GM18505 (cell line): ENCODE results near the gene PNLDC1.

Source experiments
- ATAC-seq: cut with Tn5 transposase; IDR thresholded peaks from one replicate; pipeline ENCODE4 v1.9.1; 2021; ENCODE audit not compliant: unreplicated experiment
- POLR2A ChIP-seq: IDR thresholded peaks from 4 replicates; pipeline ENCODE4 v1.6.1; 2011; ENCODE audit warnings: borderline replicate concordance; ENCODE audit not compliant: insufficient read depth, insufficient read length; ENCODE audit errors: extremely low read depth

Gene PNLDC1

GRCh38 chr6:159761873-159762680 is 38.0 kb upstream of the PNLDC1 start, which contains the start of gene ACAT2:
TSS of gene ACAT2 (plus strand) at chr6:159762045. CDS start at chr6:159762088, 43 bp downstream.
- TF ChIP-seq POLR2A: peak; percentile 80
- ATAC-seq: peak; percentile 94

GRCh38 chr6:159762681-159763293 is 37.3 kb upstream of the PNLDC1 start:
- TF ChIP-seq POLR2A: no peak
- ATAC-seq: peak; percentile 3

DNA sequence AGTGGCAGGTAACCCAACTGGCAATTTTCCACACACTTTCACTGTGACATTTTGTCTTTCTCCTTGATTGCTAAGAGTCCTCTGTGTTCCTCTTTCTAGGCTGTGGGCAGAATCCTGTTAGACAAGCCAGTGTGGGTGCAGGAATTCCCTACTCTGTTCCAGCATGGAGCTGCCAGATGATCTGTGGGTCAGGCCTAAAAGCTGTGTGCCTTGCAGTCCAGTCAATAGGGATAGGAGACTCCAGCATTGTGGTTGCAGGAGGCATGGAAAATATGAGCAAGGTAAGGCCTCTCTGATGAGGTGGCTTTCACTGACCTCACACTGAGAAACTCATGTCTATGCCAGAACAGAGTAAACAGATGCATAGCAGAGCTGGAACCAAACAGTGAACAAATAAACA is 33.2 kb upstream of the PNLDC1 start:
- ATAC-seq: no peak

GRCh38 chr6:159769470-159769869 is 30.6 kb upstream of the PNLDC1 start:
- ATAC-seq: no peak
- TF ChIP-seq POLR2A: no peak

More for the DNA sequence above, 33.2 kb upstream of the PNLDC1 start:
- no peak for TF ChIP-seq POLR2A

DNA sequence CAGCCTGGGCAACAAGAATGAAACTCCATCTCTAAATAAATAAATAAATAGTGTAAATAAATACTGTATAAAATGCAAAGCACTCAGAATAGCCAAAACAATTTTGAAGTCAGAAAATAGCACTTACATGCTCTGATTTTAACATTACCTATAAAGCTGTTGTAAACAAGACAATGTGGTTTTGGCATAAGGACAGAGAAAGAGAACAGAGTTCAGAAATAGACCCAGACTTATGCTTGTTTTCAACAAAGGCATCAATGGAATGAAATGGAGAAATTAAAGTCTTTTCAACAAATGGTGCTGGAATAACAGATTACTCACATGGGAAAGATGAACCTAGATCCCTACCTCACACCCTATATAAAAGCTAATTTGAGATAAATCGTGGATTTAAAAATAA is 27.9 kb upstream of the PNLDC1 start:
- no peak for ATAC-seq

DNA sequence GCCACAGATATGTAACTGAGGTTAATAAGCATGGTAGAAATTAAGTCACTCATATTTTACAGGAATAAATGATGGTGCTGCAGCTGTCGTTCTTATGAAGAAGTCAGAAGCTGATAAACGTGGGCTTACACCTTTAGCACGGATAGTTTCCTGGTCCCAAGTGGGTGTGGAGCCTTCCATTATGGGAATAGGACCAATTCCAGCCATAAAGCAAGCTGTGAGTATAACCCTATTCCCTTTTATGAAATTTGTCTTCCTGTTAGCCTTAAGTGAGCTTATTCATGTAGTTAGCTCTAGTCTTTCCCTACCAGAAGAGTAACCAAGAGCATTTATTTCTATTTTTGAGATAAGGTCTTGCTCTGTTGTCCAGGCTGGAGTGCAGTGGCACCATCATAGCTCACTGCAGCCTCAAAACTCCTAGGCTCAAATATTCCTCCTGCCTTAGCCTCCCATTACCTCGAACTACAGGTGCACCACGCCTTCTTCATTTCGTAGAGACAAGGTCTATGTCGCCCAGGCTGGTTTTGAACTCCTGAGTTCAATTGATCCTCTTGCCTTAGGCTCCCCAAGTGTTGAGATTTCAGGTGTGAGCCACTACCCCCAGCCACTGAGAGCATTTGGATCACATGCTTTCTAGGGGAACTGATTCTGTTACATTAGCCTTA is 22.7 kb upstream of the PNLDC1 start:
- ATAC-seq: no peak
- TF ChIP-seq POLR2A: no peak

More for the DNA sequence above, 27.9 kb upstream of the PNLDC1 start:
- no peak for TF ChIP-seq POLR2A

DNA sequence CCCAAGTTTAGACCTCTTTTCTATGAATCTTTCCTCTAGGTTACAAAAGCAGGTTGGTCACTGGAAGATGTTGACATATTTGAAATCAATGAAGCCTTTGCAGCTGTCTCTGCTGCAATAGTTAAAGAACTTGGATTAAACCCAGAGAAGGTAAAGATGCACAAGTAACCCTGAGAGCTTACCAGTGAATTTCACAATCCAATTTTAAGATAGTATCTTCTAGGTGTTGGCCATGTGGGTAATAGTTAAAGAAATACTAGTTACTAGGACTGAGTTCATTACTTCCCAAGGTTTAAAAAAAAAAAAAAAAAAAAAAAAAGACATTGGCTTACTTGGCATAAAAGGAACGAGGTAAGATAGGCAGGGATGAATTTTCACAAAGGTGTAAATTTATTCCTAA is 21.9 kb upstream of the PNLDC1 start:
- TF ChIP-seq POLR2A: no peak
- ATAC-seq: no peak

GRCh38 chr6:159778542-159779103 is 21.5 kb upstream of the PNLDC1 start:
- no peak for ATAC-seq
- no peak for TF ChIP-seq POLR2A

- no peak for ATAC-seq
- TF ChIP-seq POLR2A: no peak
These were observed 11.8 kb upstream of the PNLDC1 start for GRCh38 chr6:159788276-159788675.

DNA sequence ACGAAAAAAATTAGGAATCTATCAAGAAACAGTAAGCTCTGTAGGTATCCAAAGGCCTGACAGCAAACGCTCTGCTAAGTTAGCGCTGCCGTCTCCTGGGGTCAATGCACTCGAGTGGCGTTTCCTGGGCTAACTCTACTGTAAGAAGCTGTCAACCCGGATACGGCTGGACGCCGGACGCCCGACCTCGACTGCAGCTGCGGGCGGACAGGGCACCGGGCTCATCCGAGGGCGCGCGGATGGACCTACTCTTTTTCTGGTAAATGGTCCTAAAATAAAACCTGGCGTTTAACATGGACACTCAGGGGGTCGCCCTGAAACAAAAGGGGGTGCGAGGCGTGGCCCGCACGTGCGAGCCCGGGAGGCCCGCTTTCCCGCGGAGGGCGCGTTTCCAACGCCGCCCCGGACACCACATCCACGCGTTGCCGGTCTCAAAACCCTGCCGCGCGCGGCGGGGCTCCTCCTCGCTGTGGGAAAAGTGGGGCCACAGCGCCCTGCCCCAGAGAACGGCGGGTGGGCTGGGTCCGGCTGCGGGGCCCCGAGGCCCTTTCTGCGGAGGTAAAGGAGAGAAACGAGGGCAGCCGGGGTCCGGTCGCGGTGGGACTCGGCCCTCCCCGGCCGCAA is 11.2 kb upstream of the PNLDC1 start:
- peak; percentile 4 for ATAC-seq
- no peak for TF ChIP-seq POLR2A

DNA sequence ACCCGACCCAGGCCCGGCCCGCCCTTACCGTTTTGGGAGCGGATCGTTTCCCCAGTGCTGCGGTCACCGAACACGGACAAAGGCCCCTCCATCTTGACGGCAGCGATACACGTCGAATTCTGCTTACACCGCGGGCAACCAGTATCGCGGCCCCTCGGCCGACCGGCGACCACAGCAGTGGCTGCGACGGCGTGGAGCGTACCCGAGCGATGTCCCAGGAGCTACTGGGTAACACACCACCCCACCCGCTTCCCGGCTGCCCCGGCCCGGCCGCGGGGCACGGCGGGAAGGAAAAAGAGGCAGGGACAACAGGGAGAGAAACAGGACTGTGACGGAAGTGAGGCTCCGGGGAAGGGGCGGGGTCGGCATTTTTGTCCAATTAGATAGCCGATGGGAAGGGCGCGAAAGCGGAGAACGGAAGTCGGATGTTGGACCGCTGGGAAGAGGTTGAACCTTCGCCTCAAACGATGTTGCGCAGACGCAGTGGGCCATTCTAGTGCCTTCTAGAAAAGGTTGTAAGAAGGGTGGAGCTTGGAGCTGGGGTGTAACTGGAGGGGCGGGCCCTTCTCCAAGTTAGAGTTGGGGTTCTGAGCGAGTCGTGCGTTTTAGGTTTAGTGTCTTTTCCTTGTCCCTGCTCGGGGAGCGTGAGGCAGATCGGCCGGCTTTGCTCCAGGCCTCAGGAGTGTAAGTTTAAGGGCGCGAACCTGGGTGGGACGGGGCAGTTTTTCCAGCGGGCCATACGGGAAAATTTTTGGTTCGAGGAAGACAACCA is 10.5 kb upstream of the PNLDC1 start, which contains the start of gene TCP1:
TCP1 (minus strand) TSS at position 226 of the 772 bp plus-strand sequence; CDS start at position 92, 134 bp downstream.
- TF ChIP-seq POLR2A: peak; percentile 96
- peak; percentile 69 for ATAC-seq
